ENCODE data around the gene MALRD1. TPM values are rescaled to one million over a fixed set of nuclear protein-coding genes. Genes with fewer than 3 reads are reported as not detected.

Gene MALRD1
- total RNA-seq, 1 experiment from 2014 or later, result 0.50 TPM

- Mint-ChIP-seq H3K27me3 (ENCODE audit: low read depth) (no peaks in the 10 kb centered on the region), H3K4me3 (no peak overlapping the region), H3K9me3 (peaks cover 6% of the 10 kb centered on the region), H3K27ac (no peak overlapping the region), H3K4me1 (no peaks in the 10 kb centered on the region), H3K36me3 (no peaks in the 10 kb centered on the region)
- ATAC-seq (no peak), DNase-seq (ENCODE audit: low spot score) (no peak)
- CTCF ChIA-PET, result interaction anchor here (0.7 kb wide), 1 partner anchor 135 kb away, joined by 3 read pairs; no protein-coding TSS in a partner anchor
- TF ChIP-seq CREB1 (CRISPR knock-in tag; IDR thresholded peaks at IDR 0.05) (no peak), RORB (CRISPR knock-in tag; IDR thresholded peaks at IDR 0.05) (no peak)
- POLR2A ChIA-PET, result no interaction called here
Observed at GRCh38 chr10:19653931-19654330, 605.3 kb downstream of the MALRD1 start.

- DNase-seq (ENCODE audit: low spot score) (no peak), ATAC-seq (no peak)
- Mint-ChIP-seq H3K4me3 (no peak overlapping the region), H3K9me3 (no peaks in the 10 kb centered on the region), H3K36me3 (no peaks in the 10 kb centered on the region), H3K27me3 (ENCODE audit: low read depth) (no peaks in the 10 kb centered on the region), H3K4me1 (no peaks in the 10 kb centered on the region), H3K27ac (no peak overlapping the region)
- CTCF ChIA-PET, result no interaction called here
- TF ChIP-seq NR1H2 (CRISPR knock-in tag; IDR thresholded peaks at IDR 0.05) (no peak), ZNF425 (CRISPR knock-in tag; conservative IDR thresholded peaks at IDR 0.05) (no peak), ELF4 (CRISPR knock-in tag; IDR thresholded peaks at IDR 0.05; ENCODE audit: low read depth) (no peak), CBFB (CRISPR knock-in tag; IDR thresholded peaks at IDR 0.05; ENCODE audit: low read depth) (no peak), PRRX2 (CRISPR knock-in tag; IDR thresholded peaks at IDR 0.05) (no peak), GABPB1 (CRISPR knock-in tag; IDR thresholded peaks at IDR 0.05) (no peak)
- POLR2A ChIA-PET, result no interaction called here
Observed at GRCh38 chr10:19654576-19654975, 606.0 kb downstream of the MALRD1 start.

- H3K36me3 Mint-ChIP-seq, result no peaks in the 10 kb centered on the region
Observed at GRCh38 chr10:19656420-19657042, 607.9 kb downstream of the MALRD1 start.

More at GRCh38 chr10:19656420-19657042, 607.9 kb downstream of the MALRD1 start:
- TF ChIP-seq AFF4 (CRISPR knock-in tag; IDR thresholded peaks at IDR 0.05; ENCODE audit: borderline replicate concordance) (no peak), ZNF219 (CRISPR knock-in tag; IDR thresholded peaks at IDR 0.05; ENCODE audit: borderline replicate concordance) (no peak), MYBL2 (CRISPR knock-in tag; IDR thresholded peaks at IDR 0.05) (no peak), ATF2 (CRISPR knock-in tag; IDR thresholded peaks at IDR 0.05; ENCODE audit: borderline replicate concordance, low read depth) (no peak), ETV6 (CRISPR knock-in tag; IDR thresholded peaks at IDR 0.05) (no peak), SMAD3 (CRISPR knock-in tag; IDR thresholded peaks at IDR 0.05; ENCODE audit: borderline replicate concordance) (no peak), ZNF396 (CRISPR knock-in tag; IDR thresholded peaks at IDR 0.05; ENCODE audit: borderline replicate concordance) (no peak), ATF3 (CRISPR knock-in tag; conservative IDR thresholded peaks at IDR 0.05) (no peak), ESRRA (CRISPR knock-in tag; IDR thresholded peaks at IDR 0.05; ENCODE audit: borderline replicate concordance) (no peak), CREB1 (CRISPR knock-in tag; IDR thresholded peaks at IDR 0.05) (no peak), USF1 (CRISPR knock-in tag; IDR thresholded peaks at IDR 0.05) (no peak), JUN (CRISPR knock-in tag; IDR thresholded peaks at IDR 0.05) (no peak), CDX4 (CRISPR knock-in tag; IDR thresholded peaks at IDR 0.05; ENCODE audit: borderline replicate concordance) (no peak), IRF2 (CRISPR knock-in tag; IDR thresholded peaks at IDR 0.05; ENCODE audit: borderline replicate concordance, low read depth) (no peak), MXD4 (CRISPR knock-in tag; IDR thresholded peaks at IDR 0.05; ENCODE audit: borderline replicate concordance) (no peak), CREM (CRISPR knock-in tag; IDR thresholded peaks at IDR 0.05) (no peak), FOXJ3 (CRISPR knock-in tag; IDR thresholded peaks at IDR 0.05; ENCODE audit: borderline replicate concordance) (no peak)
- no peak overlapping the region for H3K4me3 Mint-ChIP-seq
- POLR2A ChIA-PET, result no interaction called here
- no peaks in the 10 kb centered on the region for H3K4me1 Mint-ChIP-seq
- CTCF ChIA-PET, result interaction anchor here (0.9 kb wide), 1 partner anchor 58 kb away, joined by 4 read pairs; no protein-coding TSS in a partner anchor
- no peak overlapping the region for H3K27ac Mint-ChIP-seq
- DNase-seq (ENCODE audit: low spot score), result no peak
- peaks cover 3% of the 10 kb centered on the region; the same call in 1 of the 2 replicates for H3K9me3 Mint-ChIP-seq
- ATAC-seq, result no peak
- H3K27me3 Mint-ChIP-seq (ENCODE audit: low read depth), result no peaks in the 10 kb centered on the region
